AG08396 (cell line): ENCODE data around the gene PREB.

Experiments used
- DNase-seq: peaks from one replicate; pipeline ENCODE4 v3.0.0; 2012; ENCODE audit warnings: low spot score, mixed read lengths

Gene PREB

GRCh38 chr2:27152796-27153464, 18.5 kb upstream of the PREB start:
- DNase-seq, result peak; percentile 64

DNA sequence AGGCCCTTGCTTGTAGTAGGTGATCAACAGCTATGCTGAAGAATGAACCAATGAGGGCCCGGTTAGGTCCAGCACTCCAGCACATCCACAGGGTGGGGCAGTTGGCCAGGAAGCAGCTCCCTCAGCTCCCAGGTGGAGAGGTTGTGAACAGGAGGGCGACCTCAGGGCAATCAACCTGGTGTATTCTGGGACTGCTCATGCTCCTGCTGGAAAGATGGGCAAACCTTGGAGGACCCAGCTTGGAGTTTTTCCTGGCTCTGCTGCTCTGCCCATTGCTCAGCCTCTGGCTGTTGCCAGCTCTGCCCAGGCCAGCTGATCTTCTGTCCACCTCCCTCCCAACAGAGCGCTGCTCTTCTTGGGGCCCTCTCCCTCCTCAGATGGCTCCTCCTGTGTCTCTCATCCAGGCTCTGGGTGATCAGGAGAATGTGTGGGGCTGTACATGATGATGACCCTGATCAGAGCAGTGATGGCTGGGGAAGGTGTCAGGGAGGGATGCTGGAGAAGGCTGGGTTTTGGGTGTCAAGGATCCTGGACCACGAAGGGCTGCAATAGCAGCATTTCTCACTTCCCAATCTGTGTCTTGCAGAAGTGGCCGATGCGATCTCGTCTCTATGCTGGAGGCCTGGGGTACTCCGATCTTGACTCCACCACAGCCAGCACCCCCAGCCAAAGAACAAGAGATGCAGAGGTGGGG, 17.8 kb upstream of the PREB start:
- no peak for DNase-seq

- no peak for DNase-seq
These were observed 16.3 kb upstream of the PREB start for GRCh38 chr2:27150639-27151230.

DNA sequence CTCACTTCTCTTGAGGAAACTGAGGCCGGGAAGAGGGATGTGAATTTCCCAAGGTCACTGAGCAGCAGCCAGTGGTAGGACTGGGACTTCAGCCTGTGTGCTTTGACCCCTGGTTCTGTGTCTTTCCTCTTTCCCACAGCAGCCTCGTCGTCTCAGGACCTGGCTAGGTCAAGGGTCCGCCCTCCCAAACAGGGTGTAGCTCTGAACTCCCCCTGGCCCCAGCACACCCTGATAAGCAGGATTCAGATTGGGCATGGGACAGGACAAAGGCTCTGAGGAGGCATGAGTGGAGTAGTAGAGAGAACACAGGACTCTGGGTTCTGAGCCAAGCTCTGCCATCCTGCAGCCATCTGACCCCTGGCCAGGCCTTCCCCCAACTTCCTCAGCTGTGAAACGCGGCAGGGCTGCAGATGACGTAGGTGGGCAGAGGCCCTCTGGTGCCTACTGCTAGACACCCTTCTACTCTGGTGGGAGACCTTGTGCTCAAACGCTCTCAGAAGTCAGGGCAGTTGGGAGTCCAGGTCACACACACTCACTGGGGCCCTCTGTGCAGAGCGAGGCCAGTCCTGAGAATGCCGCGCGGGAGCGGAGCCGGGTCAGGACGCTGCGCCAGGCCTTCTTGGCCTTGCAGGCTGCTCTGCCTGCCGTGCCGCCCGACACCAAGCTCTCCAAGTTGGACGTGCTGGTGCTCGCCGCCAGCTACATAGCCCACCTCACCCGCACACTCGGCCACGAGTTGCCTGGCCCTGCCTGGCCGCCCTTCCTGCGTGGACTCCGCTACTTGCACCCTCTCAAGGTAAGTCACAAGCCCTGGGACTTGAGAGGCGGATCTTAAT, 15.4 kb upstream of the PREB start:
- DNase-seq, result no peak

DNA sequence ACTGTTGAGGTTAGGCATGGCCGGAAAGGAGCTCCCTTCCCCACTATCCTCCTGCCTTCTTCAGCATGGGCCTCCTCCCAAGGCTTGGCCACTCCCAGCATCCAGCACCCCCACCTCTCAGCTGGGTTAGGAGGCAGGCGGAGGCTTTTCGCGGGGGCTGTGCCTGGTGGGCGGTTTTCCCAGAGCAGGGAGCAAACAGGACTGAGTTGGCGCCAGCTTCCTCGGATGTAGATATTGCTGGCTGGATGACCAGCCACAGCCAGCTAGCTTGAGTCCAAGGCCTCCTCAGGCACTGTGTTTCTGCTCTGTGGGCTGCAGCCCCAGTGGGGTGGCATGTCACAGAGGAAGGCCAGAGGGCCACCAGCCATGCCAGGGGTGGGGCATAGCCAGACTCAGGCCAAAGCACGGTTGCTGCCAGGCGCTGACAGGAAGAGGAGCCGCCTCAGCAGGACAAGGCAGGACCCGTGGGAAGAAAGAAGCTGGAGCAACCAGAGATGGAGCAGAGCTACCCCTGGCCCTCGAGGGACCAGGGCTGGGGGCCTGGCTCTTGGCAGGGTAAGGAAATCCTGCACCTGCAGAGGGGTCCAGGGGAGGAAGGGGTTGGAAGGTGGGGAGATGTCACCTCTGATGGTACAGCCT, 14.5 kb upstream of the PREB start, which contains the start of gene TCF23:
TCF23 (plus strand) TSS at position 204 of the 639 bp plus-strand sequence; CDS start at position 334, 130 bp downstream.
- no peak for DNase-seq

- no peak for DNase-seq
These were observed 13.5 kb upstream of the PREB start for GRCh38 chr2:27147935-27148334.

GRCh38 chr2:27145682-27146081, 11.2 kb upstream of the PREB start:
- DNase-seq, result no peak

GRCh38 chr2:27143285-27143684, 8.8 kb upstream of the PREB start:
- no peak for DNase-seq

GRCh38 chr2:27139310-27139709, 4.9 kb upstream of the PREB start, which contains the start of gene PRR30:
Gene PRR30, minus strand, starts transcription at chr2:27139410. Its CDS starts 1,081 bp downstream, at chr2:27138329.
- no peak for DNase-seq

GRCh38 chr2:27138111-27138510, 3.7 kb upstream of the PREB start:
- no peak for DNase-seq

- no peak for DNase-seq
These were observed 3.0 kb upstream of the PREB start for GRCh38 chr2:27137322-27137935.

DNA sequence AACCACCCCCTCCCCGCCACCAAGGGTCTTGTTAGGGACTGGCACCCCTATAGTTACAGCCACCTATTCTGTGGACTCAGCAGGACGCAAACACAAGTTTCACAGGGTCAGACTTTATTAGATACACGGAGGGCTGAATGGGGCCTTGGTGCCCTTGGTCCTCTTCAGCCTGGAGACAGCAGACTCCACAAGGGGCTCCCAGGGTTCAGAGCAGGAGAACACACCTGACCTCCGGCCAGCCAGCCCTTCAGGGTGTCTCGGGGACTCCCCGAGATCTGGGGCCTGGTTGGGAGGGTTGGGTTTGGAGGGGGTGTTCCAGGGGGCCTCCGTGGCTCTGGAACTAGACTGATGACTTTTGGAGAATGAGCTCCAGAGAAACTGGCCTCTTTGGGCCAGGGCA, 2.3 kb upstream of the PREB start:
- no peak for DNase-seq

DNA sequence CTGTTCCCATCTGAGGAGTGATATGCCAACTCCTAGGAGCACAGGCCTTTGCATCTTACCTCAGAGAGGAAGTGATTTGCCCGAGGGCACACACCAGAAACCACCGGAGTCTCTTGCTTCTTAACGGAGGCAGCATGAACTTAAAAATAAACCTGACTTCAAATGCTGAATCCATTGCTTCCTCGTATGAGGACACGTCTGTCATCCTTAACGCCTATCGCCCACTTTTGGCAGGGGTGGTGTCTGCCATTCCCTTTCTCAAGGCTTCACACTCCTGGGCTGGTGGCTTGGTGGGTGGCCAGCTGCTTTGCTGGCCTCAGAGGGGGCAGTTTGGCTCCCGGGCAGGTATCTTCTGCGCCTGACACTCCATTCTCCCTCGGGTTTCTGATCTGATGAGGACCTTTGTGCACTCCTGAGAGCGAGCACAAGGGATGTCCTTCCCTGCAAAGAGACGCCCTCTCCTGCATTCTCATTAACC, 1.1 kb upstream of the PREB start:
- DNase-seq, result no peak

- DNase-seq, result no peak
These were observed 493 bp upstream of the PREB start for GRCh38 chr2:27134781-27135477.

DNA sequence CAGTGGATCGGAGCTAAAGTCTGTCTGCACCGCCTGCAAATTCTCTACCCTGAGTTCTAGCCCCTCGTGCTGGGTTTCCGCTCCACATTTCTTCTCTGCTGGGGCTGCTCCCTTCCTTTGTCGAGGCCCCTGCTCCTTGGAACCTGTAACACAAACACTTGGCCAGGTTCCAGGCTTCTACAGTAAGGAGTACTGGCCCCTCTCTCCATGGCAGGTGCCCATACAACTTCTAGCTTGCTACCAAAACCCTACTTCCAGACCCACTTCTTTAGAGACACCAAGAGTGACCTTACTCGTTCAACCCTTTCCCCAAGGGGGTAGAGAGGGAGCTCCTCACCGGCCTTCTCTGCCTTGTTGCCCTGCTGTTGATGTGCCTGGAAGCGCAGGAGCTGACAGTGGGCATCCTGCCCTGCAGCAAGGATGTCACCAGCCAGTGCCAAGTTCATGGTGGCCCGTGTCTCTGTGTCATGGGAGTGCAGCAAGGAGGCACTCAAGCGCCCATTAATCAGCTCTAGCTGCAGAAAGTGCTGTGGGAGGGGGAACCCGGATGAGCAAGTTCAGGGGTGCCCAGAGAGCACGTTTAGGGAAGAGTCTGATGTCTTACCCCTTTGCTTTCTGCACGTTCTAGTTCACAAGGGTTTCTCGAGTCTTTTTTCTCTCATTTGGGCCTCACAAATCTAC, 1.1 kb downstream of the PREB start:
- DNase-seq, result no peak

GRCh38 chr2:27131429-27131828, 3.0 kb downstream of the PREB start:
- no peak for DNase-seq

DNA sequence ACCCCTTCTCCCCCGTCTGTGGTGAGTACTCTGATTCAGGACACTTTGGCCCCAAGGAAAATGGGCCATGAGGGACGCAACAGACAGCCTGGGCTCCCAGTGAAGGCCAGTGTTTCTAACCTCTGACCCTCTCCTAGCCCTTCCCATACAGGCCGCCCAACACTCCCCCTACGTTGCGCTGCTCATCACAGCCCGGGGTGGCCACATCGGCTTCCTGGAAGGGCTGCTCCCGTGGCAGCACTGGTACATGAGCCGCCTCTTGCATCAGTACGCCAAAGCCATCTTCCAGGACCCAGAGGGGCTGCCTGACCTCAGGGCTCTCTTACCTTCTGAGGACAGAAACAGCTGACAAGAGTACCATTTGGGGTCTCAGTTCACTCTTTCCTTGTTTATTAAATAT, 4.0 kb downstream of the PREB start:
- no peak for DNase-seq

DNA sequence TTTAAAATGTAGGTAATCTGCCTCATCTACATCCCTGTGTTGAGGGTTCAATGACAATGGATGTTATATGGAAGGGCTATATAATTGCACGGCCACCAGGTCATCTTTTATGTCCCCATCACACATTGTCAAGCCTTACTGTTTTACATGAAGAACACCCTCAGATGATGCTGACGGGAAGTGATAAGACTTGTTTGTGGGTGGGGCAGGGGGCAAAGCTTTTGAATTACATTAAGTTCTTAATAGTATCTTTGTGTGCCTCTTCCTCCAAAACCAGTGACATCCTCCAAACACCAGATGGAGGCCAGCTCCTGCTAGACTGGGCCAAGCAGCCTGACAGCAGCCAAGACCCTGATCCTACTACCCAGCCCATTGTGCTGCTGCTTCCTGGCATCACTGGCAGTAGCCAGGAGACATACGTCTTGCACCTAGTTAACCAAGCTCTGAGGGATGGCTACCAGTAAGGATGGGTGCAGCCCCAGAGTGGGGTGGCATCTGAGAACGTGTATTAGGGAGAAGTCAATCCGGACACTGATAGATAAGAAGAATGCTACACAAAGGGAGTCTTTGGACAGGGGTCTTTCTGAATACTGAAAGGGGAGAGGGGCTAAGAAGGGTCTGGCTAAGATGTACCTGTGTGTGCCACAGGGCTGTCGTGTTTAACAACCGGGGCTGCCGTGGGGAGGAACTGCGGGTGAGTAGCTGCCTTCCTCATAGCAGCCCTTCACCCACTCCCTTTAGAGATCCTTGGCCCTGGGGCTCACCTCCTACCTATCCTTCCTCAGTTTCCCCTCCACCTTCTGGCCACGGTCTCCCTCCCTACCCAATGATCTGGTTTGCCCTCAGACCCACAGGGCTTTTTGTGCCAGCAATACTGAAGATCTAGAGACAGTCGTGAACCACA, 5.5 kb downstream of the PREB start:
- DNase-seq, result no peak
